Measurements from ENCODE around the gene IGSF22.

DNA sequence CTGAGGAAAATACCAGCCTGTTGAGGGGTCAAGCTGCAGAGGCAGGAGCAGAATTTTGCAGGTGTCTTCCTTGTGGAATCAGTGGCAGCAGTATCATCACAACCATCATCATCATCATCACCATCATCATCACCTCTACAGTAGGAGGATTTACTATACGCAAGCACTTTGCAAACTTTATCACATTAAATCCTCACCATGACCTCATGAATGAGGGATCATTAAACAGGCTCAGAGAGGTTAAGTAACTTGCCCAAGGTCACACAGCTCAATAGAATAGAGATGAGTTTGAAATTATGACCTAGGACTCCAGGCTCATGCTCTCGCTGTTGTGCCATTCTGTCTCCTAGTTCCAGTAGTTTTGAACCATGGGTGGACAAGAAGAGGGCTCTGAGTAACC, 40.0 kb upstream of the IGSF22 start:
- TF ChIP-seq EP300 (IDR thresholded peaks at IDR 0.05) (no peak), POLR2A (IDR thresholded peaks at IDR 0.05) (no peak)

Measured in gastroesophageal sphincter (tissue), 2 donors.